Caki2 (cell line): ENCODE data around the gene SKAP2. TPM values are rescaled to one million over a fixed set of nuclear protein-coding genes. Genes with fewer than 3 reads are reported as not detected.

Source experiments
- DNase-seq: peaks from one replicate; pipeline ENCODE4 v3.0.0-alpha.2; 2015; ENCODE audit warnings: low read depth
- in situ Hi-C: cut with HindIII; loops from 2 replicates; pipeline ENCODE4 v1.10.0; 2016; ENCODE audit warnings: low sequenced_read_pairs, low pct_unique_long_range_greater_than_20kb, mixed read lengths
- total RNA-seq: library from RNA; depleted of rRNA; stranded (reverse); fragments of >200 nt; shearing (Covaris generic); gene quantifications from 2 replicates; pipeline ENCODE4 v1.2.3, GENCODE V29; 2014; ENCODE audit warnings: low replicate concordance

Gene SKAP2
- total RNA-seq, 1 experiment from 2014 or later = 49.3 TPM

GRCh38 chr7:26658389-26659084, 205.9 kb downstream of the SKAP2 start:
- in situ Hi-C loops = no loop called here
- no peak for DNase-seq

- in situ Hi-C loops = no loop called here
- no peak for DNase-seq
These were observed 206.6 kb downstream of the SKAP2 start for GRCh38 chr7:26657686-26658388.

GRCh38 chr7:26657206-26657641, 207.2 kb downstream of the SKAP2 start:
- in situ Hi-C loops = no loop called here
- no peak for DNase-seq

- DNase-seq = no peak
- in situ Hi-C loops = no loop called here
These were observed 207.7 kb downstream of the SKAP2 start for GRCh38 chr7:26656735-26657134.

GRCh38 chr7:26655781-26656180, 208.6 kb downstream of the SKAP2 start:
- DNase-seq = no peak
- in situ Hi-C loops = no loop called here

GRCh38 chr7:26653430-26654399, 210.7 kb downstream of the SKAP2 start:
- peak; percentile 86 for DNase-seq

GRCh38 chr7:26652401-26653100, 211.8 kb downstream of the SKAP2 start:
- in situ Hi-C loops = no loop called here
- no peak for DNase-seq

More at GRCh38 chr7:26653430-26654399, 210.7 kb downstream of the SKAP2 start:
- in situ Hi-C loops = no loop called here

- DNase-seq = no peak
- in situ Hi-C loops = no loop called here
These were observed 214.3 kb downstream of the SKAP2 start for GRCh38 chr7:26650103-26650502.

- in situ Hi-C loops = no loop called here
These were observed 215.0 kb downstream of the SKAP2 start for GRCh38 chr7:26649388-26649787.

GRCh38 chr7:26648554-26648953, 215.8 kb downstream of the SKAP2 start:
- peak; percentile 80 for DNase-seq
- in situ Hi-C loops = no loop called here

More at GRCh38 chr7:26649388-26649787, 215.0 kb downstream of the SKAP2 start:
- no peak for DNase-seq

GRCh38 chr7:26646336-26647048, 217.9 kb downstream of the SKAP2 start:
- in situ Hi-C loops = no loop called here
- no peak for DNase-seq

GRCh38 chr7:26645121-26645520, 219.3 kb downstream of the SKAP2 start:
- no peak for DNase-seq
- in situ Hi-C loops = no loop called here

- in situ Hi-C loops = no loop called here
- no peak for DNase-seq
These were observed 222.0 kb downstream of the SKAP2 start for GRCh38 chr7:26642416-26642815.

- DNase-seq = no peak
- in situ Hi-C loops = no loop called here
These were observed 224.7 kb downstream of the SKAP2 start for GRCh38 chr7:26639695-26640094.

GRCh38 chr7:26639111-26639510, 225.3 kb downstream of the SKAP2 start:
- DNase-seq = no peak
- in situ Hi-C loops = no loop called here

GRCh38 chr7:26638140-26638539, 226.2 kb downstream of the SKAP2 start:
- in situ Hi-C loops = no loop called here
- no peak for DNase-seq

GRCh38 chr7:26637610-26638009, 226.8 kb downstream of the SKAP2 start:
- DNase-seq = no peak
- in situ Hi-C loops = no loop called here
